GM12878 (cell line): ENCODE measurements around the gene FAM193A. TPM values are rescaled to one million over a fixed set of nuclear protein-coding genes. Genes with fewer than 3 reads are reported as not detected.
A peak's percentile ranks its signal among the peaks of the same experiment; 100 is the strongest.

Experiments used
- ATAC-seq: fragments of 200-7000 bp; cut with Tn5 transposase; 3 replicates; pipeline ENCODE4 v1.9.1; 2020; ENCODE audit warnings: mild to moderate bottlenecking, moderate library complexity
- BruUV-seq: library from RNA; stranded (reverse); fragments of 400-500 nt; replicated peaks from 2 replicates; lab custom pipeline; 2021; lab: Mats Ljungman, UMichigan
- CTCF ChIA-PET: fragments of 300-600 bp; sonication (Branson Sonifier 250); formaldehyde crosslinking; extraction: SDS; loops from one replicate; lab custom pipeline; 2021; ENCODE audit warnings: inconsistent platforms; lab: Yijun Ruan, JAX
- POLR2A ChIA-PET: fragments of 350-600 bp; formaldehyde crosslinking; extraction: SDS; loops from one replicate; lab custom pipeline; 2021; ENCODE audit warnings: inconsistent platforms; lab: Charles Lee
- RAD21 ChIA-PET: fragments of 300-600 bp; sonication (Branson Sonifier 250); formaldehyde crosslinking; loops from one replicate; lab custom pipeline; 2023; ENCODE audit warnings: antibody characterized with exemption; ENCODE audit not compliant: unreplicated experiment; lab: Charles Lee
- SMC1A ChIA-PET: fragments of 300-600 bp; sonication (Branson Sonifier 250); formaldehyde crosslinking; loops from one replicate; lab custom pipeline; 2023; ENCODE audit not compliant: unreplicated experiment, uncharacterized antibody; lab: Charles Lee
- DNase-seq: peaks from one replicate; pipeline ENCODE4 v3.0.0-alpha.2; 2011; ENCODE audit warnings: low read depth, low spot score
- FAIRE-seq: peaks from 3 replicates; lab custom pipeline; 2011; peaks lifted over from hg19 to GRCh38; lab: Jason Lieb, UNC
- H2AFZ ChIP-seq: 2 replicates; pipeline ENCODE4 v1.6.0; 2011; ENCODE audit warnings: low read depth, low read length, control low read depth; ENCODE audit not compliant: control insufficient read depth
- H3K27ac ChIP-seq: 2 replicates; pipeline ENCODE4 v1.5.1; 2011; ENCODE audit warnings: control low read depth; ENCODE audit not compliant: control insufficient read depth, insufficient read depth
- H3K27me3 ChIP-seq, 2 experiments: replicated peaks in 1 of 2; 2 replicates each; pipeline versions ENCODE4 v1.6.0 to v1.6.1; 2011; ENCODE audit warnings: low read length in 1 of 2; ENCODE audit not compliant: control insufficient read depth in 2 of 2, insufficient read depth in 2 of 2
- H3K36me3 ChIP-seq, 2 experiments: 2 replicates each; pipeline ENCODE4 v1.5.1; 2011; ENCODE audit warnings: low read length in 1 of 2; ENCODE audit not compliant: control insufficient read depth in 2 of 2, insufficient read depth in 2 of 2
- H3K4me1 ChIP-seq: 2 replicates; pipeline ENCODE4 v1.6.1; 2011; ENCODE audit warnings: mild to moderate bottlenecking, low read length, moderate library complexity, mixed read lengths; ENCODE audit not compliant: control insufficient read depth, insufficient read depth
- H3K4me2 ChIP-seq: 2 replicates; pipeline ENCODE4 v1.6.0; 2011; ENCODE audit warnings: control low read depth; ENCODE audit not compliant: control insufficient read depth, insufficient read depth
- H3K4me3 ChIP-seq: fragments of 200-600 bp; sonication (generic); 2 replicates; pipeline ENCODE4 v1.5.1; 2016
- H3K79me2 ChIP-seq: 2 replicates; pipeline ENCODE4 v1.6.0; 2011; ENCODE audit warnings: low read length; ENCODE audit not compliant: control insufficient read depth, insufficient read depth
- H3K9ac ChIP-seq: 2 replicates; pipeline ENCODE4 v1.8.0; 2011; ENCODE audit warnings: low read length, control low read depth, mixed read lengths; ENCODE audit not compliant: control insufficient read depth, insufficient read depth
- H3K9me3 ChIP-seq: replicated peaks from 3 replicates; pipeline ENCODE4 v1.5.1; 2011; ENCODE audit warnings: mild to moderate bottlenecking, low read length; ENCODE audit not compliant: control insufficient read depth, insufficient read depth
- H4K20me1 ChIP-seq: 2 replicates; pipeline ENCODE4 v1.6.0; 2011; ENCODE audit not compliant: control insufficient read depth, insufficient read depth
- CEBPB ChIP-seq, 2 experiments: fragments of 150-350 bp in 1 of 2; IDR thresholded peaks; 2 replicates each; pipeline ENCODE4 v1.6.1; 2012 to 2014; ENCODE audit warnings: low read depth in 2 of 2, low read length in 2 of 2, borderline replicate concordance in 1 of 2, inconsistent platforms in 1 of 2
- CHD4 ChIP-seq: fragments of 200-600 bp; sonication (generic); IDR thresholded peaks from 2 replicates; pipeline ENCODE4 v1.6.1; 2016; ENCODE audit warnings: mild to moderate bottlenecking
- ESRRA ChIP-seq: IDR thresholded peaks from 2 replicates; pipeline ENCODE4 v1.6.1; 2012; ENCODE audit warnings: mild to moderate bottlenecking, low read length, improper control_type of control experiment
- KLF5 ChIP-seq: fragments of 450-650 bp; IDR thresholded peaks from 2 replicates; pipeline ENCODE4 v1.6.1; 2014; ENCODE audit warnings: mild to moderate bottlenecking; ENCODE audit not compliant: partially characterized antibody
- MTA2 ChIP-seq: fragments of 450-650 bp; IDR thresholded peaks from 2 replicates; pipeline ENCODE4 v1.6.1; 2016; ENCODE audit warnings: low read depth, mild to moderate bottlenecking, moderate library complexity
- SMARCA5 ChIP-seq: fragments of 450-650 bp; IDR thresholded peaks from 2 replicates; pipeline ENCODE4 v1.6.1; 2017; ENCODE audit warnings: mild to moderate bottlenecking
- WGBS: methylation state at CpG from one replicate; pipeline ENCODE4 v1.1.6; 2016; ENCODE audit warnings: low lambda C conversion rate; ENCODE audit not compliant: insufficient replicate concordance, insufficient coverage; ENCODE audit errors: missing lambda C conversion rate; 5-methylcytosine and 5-hydroxymethylcytosine counted together
- in situ Hi-C: fragments of 300-500 bp; cut with MboI; formaldehyde crosslinking; loops from 9 replicates; pipeline ENCODE4 v1.14.3; 2018; ENCODE audit warnings: mixed read lengths
- intact Hi-C: fragments of 100-400 bp; cut with micrococcal nuclease; formaldehyde crosslinking; loops from one replicate; pipeline ENCODE4 v1.14.2; 2022; ENCODE audit not compliant: unreplicated experiment
- polyA plus RNA-seq, 11 experiments: library from polyadenylated mRNA; depleted of rRNA in 4 of 11; unstranded in 6 of 11; stranded (reverse) in 5 of 11; fragments of >200 nt; fragmentation: Nextera tagmentation in 4 of 11; fragmentation: Illumina TruSeq in 1 of 11; extraction: Ambion mirVana in 4 of 11; extraction: Trizol in 1 of 11; gene quantifications; 1 replicate in 1 of 11; 2 replicates in 10 of 11; pipeline versions ENCODE4 v1.2.1 to v1.2.3, GENCODE V29; 2011 to 2016; ENCODE audit warnings: inconsistent platforms in 2 of 11, missing spikeins in 2 of 11, low read depth in 1 of 11
- total RNA-seq, 4 experiments: library from RNA; depleted of rRNA in 3 of 4; stranded (reverse); fragments of >200 nt in 3 of 4; fragmentation: Illumina TruSeq in 1 of 4; extraction: Trizol in 1 of 4; gene quantifications; 2 replicates each; pipeline versions ENCODE4 v1.2.1 to v1.2.3, GENCODE V29; 2013 to 2021

The FAM193A gene
- total and polyA plus RNA-seq, 10 of the 15 experiments (the other 5 are each of a cell fraction or from before 2014, with no cell fraction given), result 0.52 to 23.3 (median 7.4) TPM

DNA sequence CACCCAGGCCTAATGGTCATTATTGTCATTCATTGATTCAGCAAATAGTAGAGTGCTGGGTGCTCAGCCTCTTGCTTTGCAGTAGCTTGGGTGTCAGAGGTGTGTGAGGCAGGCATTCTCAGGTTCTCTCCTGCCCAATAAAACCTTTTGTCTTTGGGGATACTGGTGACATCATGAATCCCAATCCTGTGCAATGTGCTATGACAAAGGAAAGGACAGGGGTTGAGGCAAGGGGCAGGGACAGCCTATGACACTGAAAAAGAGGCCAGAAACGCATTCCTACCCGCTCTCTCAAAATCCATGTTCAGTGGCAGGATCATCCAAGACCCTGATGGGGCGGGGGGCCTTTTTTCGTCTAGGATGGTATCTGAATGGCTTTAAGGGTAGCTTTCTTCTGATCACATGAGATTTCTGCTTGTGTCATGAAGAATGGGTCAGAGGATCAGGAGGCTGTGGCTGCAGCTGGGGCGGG, 1.5 kb upstream of the FAM193A start:
- Histone ChIP-seq H3K9ac (peak overlapping the region; percentile 79), H4K20me1 (peaks cover 4% of the 10 kb centered on the region), H3K27me3 (no peaks in the 10 kb centered on the region), H3K4me2 (peak overlapping the region; percentile 70), H3K79me2 (peaks cover 34% of the 10 kb centered on the region), H3K27ac (peak overlapping the region; percentile 83; the same call in 1 of the 2 replicates), H3K4me3 (peak overlapping the region; percentile 94), H2AFZ (peak overlapping the region; percentile 66), H3K4me1 (peaks cover 8% of the 10 kb centered on the region), H3K36me3 (no peaks in the 10 kb centered on the region), H3K9me3 (no peaks in the 10 kb centered on the region)
- BruUV-seq, result no TSS peak
- no peak for TF ChIP-seq KLF5
- no peak for TF ChIP-seq CHD4
- TF ChIP-seq MTA2, result no peak
- no peak for TF ChIP-seq ESRRA
- TF ChIP-seq CEBPB (IDR thresholded peaks at IDR 0.05; ENCODE audit: borderline replicate concordance in 1 of 2, low read depth in 2 of 2, low read length in 2 of 2), result no peak
- TF ChIP-seq SMARCA5, result no peak
- RAD21 ChIA-PET, result interaction anchor here (1.0 to 3.1 kb wide), 9 partner anchors 27 to 314 kb away, joined by 3 to 27 read pairs (median 6); partner anchors contain the start of gene RNF4
- POLR2A ChIA-PET, result interaction anchor here (0.7 to 1.0 kb wide), 3 partner anchors 15 to 63 kb away, joined by 3 to 7 read pairs (median 3); no protein-coding TSS in a partner anchor
- intact Hi-C loops, result loop anchor here (5.0 kb wide), 1 partner anchor 118 kb away; the partner anchor contains the start of genes CFAP99 and ZFYVE28
- in situ Hi-C loops, result no loop called here
- no peak for FAIRE-seq
- WGBS, result 45% methylated on average over 5 of the region's 5 CpGs
- SMC1A ChIA-PET, result interaction anchor here (0.8 to 1.8 kb wide), 6 partner anchors 18 to 315 kb away, joined by 3 to 5 read pairs (median 4); no protein-coding TSS in a partner anchor
- DNase-seq, result no peak
- CTCF ChIA-PET, result interaction anchor here (0.5 to 2.3 kb wide), 14 partner anchors 12 to 659 kb away, joined by 3 to 12 read pairs (median 4); partner anchors contain the start of gene RNF4
- no peak for ATAC-seq
